AG04449 (cell line): ENCODE data around the gene ODAD3.

Experiments used
- CTCF ChIA-PET: fragments of 350-600 bp; formaldehyde crosslinking; extraction: SDS; loops from one replicate; lab custom pipeline; 2021; ENCODE audit warnings: antibody characterized with exemption; lab: Yijun Ruan, JAX
- POLR2A ChIA-PET: fragments of 400-600, 350-600 bp; formaldehyde crosslinking; extraction: SDS; loops from one replicate; lab custom pipeline; 2020; ENCODE audit warnings: antibody characterized with exemption, inconsistent platforms; lab: Yijun Ruan, JAX
- DNase-seq: peaks from one replicate; pipeline ENCODE4 v3.0.0-alpha.2; 2010; ENCODE audit warnings: low read depth, low spot score
- H3K4me3 ChIP-seq: 2 replicates; pipeline ENCODE4 v1.5.1; 2011; ENCODE audit warnings: low read depth, mild to moderate bottlenecking, control low read depth, low read length
- TF ChIP-seq, protein P1 (sequence below): IDR thresholded peaks from one replicate; pipeline ENCODE4 v1.5.1; 2011; ENCODE audit warnings: mild to moderate bottlenecking, moderate library complexity, low read length, control low read depth, inconsistent platforms; ENCODE audit not compliant: insufficient read depth; ENCODE audit errors: missing control alignments

Gene ODAD3

DNA sequence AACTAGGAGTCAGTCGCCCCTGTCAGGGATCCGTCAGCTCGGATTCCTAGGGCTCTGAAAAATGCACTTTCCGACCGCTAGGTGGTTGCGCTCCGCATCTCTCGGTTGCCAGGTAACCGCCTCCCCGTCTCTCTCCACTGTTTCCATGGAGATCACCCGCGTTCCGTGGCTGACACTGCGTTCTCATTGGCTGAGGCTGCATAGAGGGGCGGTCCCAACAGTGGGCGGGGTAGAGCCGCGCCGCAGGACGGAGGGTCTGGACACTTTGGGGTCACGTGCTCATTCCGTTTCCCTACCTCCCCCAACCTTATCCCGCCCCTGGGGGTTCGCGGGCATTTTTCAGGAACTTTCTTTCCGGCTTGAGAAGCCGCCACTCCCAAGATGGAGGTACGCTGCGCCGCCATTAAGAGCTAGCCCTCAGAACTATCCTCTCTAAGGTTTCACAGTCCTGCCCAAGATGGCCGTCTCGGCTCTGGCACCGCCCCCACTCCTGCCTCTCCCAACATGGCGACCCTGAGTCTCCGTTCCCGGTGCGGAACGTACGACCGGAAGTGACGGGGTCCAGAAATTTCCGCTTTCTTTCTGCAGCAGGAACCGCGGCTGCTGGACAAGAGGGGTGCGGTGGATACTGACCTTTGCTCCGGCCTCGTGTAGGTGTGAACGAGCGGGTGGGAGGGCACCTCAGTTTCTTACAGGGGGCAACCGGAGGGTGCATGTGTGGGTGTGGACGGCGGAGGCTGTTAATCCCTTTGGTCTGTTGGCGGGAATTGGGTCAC, at the start of gene ODAD3, which contains the start of gene PRKCSH:
ODAD3 (minus strand) TSS at position 65 of the 776 bp plus-strand sequence. CDS start 105 bp downstream, outside the sequence.
PRKCSH (plus strand) TSS at position 579 of the 776 bp plus-strand sequence. CDS start 483 bp downstream, outside the sequence.
- CTCF ChIA-PET: interaction anchor here (0.6 to 3.8 kb wide), 20 partner anchors 9 to 153 kb away, joined by 3 to 20 read pairs (median 4); partner anchors contain the start of gene EPOR
- TF ChIP-seq, protein P1, sequence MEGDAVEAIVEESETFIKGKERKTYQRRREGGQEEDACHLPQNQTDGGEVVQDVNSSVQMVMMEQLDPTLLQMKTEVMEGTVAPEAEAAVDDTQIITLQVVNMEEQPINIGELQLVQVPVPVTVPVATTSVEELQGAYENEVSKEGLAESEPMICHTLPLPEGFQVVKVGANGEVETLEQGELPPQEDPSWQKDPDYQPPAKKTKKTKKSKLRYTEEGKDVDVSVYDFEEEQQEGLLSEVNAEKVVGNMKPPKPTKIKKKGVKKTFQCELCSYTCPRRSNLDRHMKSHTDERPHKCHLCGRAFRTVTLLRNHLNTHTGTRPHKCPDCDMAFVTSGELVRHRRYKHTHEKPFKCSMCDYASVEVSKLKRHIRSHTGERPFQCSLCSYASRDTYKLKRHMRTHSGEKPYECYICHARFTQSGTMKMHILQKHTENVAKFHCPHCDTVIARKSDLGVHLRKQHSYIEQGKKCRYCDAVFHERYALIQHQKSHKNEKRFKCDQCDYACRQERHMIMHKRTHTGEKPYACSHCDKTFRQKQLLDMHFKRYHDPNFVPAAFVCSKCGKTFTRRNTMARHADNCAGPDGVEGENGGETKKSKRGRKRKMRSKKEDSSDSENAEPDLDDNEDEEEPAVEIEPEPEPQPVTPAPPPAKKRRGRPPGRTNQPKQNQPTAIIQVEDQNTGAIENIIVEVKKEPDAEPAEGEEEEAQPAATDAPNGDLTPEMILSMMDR: peak; percentile 83
- peak; percentile 97 for DNase-seq
- POLR2A ChIA-PET: interaction anchor here (1.0 kb wide), 3 partner anchors 61 to 95 kb away, joined by 3 read pairs; partner anchors contain the start of genes CCDC159, RAB3D, SWSAP1 and TMEM205
- peak within 1 kb of the TSS; percentile 98 for H3K4me3 ChIP-seq

DNA sequence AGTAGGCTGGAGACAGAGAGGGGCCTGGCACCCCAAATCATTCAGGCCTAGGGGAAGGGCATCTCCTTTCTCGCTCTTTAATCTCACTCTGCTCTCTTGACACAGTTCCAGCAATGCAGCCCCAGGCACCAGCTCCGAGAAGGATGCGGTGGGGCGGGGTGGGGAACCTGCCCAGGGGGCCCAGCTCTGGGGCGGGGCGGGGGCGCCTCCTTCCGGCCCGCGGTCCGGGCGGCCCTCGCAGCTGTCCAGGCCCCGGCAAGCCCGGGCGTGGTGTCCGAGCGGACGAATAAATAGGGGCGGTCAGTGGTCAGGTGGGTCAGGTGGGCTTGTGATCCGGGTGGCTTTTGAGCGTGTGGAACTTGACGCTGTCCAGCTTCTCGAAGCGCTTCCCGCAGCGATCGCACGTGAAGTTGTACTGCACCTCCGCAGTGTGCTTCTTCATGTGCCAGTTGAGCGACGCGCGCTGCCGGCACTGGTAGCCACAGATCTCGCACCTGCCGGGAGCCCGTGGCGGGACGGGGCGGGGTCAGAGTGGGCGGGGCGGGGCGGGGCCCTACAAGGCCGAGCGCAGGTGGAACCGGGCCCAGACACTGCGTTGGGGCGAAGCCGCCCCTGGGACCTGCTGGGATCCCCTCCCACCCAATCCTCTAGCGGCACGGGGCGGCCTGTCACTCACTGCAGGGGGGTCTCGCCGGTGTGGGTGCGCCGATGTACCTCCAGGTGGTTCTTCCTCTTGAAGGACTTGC, 48.6 kb upstream of the ODAD3 start:
- CTCF ChIA-PET: interaction anchor here (0.7 to 5.7 kb wide), 39 partner anchors 8 to 448 kb away, joined by 3 to 89 read pairs (median 4); partner anchors contain the start of genes CCDC159, TMEM205 and TSPAN16
- DNase-seq: no peak
- TF ChIP-seq, protein P1: no peak
- POLR2A ChIA-PET: no interaction called here
- no peak overlapping the region for H3K4me3 ChIP-seq

DNA sequence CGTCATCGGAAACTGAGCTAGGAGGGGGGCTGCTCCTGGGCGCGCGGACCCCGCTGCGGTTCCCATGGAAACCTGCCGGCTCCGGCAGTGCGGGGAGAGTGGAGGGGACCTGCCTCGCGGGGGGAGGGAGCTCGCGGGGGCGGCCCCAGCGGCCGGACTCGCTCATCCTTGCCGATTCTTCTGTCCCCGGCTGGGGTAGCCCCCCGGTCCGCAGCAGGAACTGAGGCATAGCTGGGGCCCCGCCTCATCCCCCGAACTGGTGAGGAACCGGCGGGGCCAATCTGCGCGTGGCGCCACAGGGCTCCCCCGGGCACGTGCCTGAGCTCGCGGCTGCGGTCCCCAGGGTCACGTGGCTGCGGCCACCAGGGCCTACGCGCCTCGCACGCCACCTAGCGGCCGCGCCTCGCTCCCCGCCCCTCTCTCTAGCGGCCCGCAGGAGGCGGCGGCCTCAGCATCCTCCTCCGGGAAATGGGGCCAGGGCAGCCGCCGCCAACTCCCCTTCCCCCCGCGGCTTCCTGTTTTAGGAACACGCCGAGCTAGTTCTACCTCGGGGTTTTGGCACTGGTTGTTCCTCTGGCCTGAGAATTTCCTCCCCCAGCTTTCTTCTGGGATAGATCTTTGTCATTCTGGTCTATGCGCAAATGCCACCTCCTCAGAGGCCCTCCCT, 47.6 kb upstream of the ODAD3 start:
- CTCF ChIA-PET: interaction anchor here (0.6 to 5.7 kb wide), 57 partner anchors 9 to 447 kb away, joined by 3 to 89 read pairs (median 4); partner anchors contain the start of genes CCDC159, ODAD3, PRKCSH and RAB3D
- DNase-seq: peak; percentile 9
- POLR2A ChIA-PET: no interaction called here
- H3K4me3 ChIP-seq: peak overlapping the region; percentile 54
- TF ChIP-seq, protein P1: peak; percentile 98

DNA sequence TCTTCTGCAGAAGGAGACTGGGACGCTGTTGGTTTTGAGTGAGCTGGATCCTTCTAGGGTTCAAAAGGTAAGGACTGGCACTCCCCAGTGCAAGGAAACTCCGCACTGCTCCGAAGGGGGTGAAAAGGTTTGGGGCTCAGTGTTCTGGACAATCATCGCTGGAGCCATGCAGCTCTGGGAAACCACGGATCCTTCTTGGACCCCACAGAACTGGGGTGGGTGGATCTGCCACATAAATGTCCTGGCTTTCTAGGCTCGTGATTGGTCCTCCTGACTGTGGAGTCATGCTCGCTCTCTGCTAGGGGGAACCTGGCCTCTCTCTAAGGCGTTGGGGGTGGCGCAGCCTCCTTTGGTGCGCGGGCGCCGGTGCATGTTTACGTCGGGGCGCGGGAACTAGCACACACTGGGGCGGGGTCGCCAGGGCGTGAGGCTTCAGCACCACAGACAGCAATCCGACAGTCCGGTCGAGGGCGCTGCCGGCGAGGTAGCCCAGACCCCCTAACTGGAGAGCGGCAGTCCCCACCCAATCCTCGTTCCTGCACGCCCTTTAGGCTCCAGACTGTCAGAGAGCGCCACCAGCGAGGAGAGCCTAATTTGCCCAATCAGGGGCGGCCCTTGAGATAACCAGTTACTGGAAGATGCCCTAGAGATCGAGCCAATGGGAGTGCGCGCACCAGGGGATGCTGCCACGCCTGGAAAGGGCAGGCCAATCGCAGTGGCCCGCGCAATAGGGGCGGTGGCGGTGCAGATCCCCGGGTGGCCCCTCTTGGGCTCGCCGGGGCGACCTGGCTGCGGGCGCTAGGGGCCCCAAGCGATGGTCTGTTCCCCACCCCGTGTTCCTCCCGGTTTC, 46.8 kb upstream of the ODAD3 start:
- ChIA-PET POLR2A (no interaction called here), CTCF (interaction anchor here (0.6 to 5.7 kb wide), 49 partner anchors 8 to 446 kb away, joined by 3 to 89 read pairs (median 5); partner anchors contain the start of genes CCDC159, ODAD3, PRKCSH and RAB3D)
- peak overlapping the region; percentile 54 for H3K4me3 ChIP-seq
- peak; percentile 42 for DNase-seq
- TF ChIP-seq, protein P1: no peak
